WTC11 (cell line): ENCODE results near the gene WDR27.

Experiments used
- FOXK1 ChIP-seq: sonication (generic); formaldehyde crosslinking; IDR thresholded peaks from 2 replicates; pipeline ENCODE4 v1.8.0; 2022; ENCODE audit warnings: mild to moderate bottlenecking, moderate library complexity, missing genetic modification reagents
- NFYB ChIP-seq: sonication (generic); formaldehyde crosslinking; conservative IDR thresholded peaks from 2 replicates; pipeline ENCODE4 v1.8.0; 2022; ENCODE audit warnings: low read depth, missing genetic modification reagents
- SP1 ChIP-seq: sonication (generic); formaldehyde crosslinking; conservative IDR thresholded peaks from 2 replicates; pipeline ENCODE4 v1.8.1; 2022; ENCODE audit warnings: missing genetic modification reagents
- TF ChIP-seq, protein P1 (sequence below): sonication (generic); formaldehyde crosslinking; IDR thresholded peaks from 2 replicates; pipeline ENCODE4 v1.8.0; 2022; ENCODE audit warnings: mild to moderate bottlenecking, missing genetic modification reagents
- TF ChIP-seq, protein P2 (sequence below): fragments of 200-600 bp; IDR thresholded peaks from 2 replicates; pipeline ENCODE4 v1.8.0; 2022; ENCODE audit warnings: antibody characterized with exemption
- TF ChIP-seq, protein P3 (sequence below): sonication (generic); formaldehyde crosslinking; IDR thresholded peaks from 2 replicates; pipeline ENCODE4 v1.8.1; 2022; ENCODE audit warnings: mild to moderate bottlenecking, moderate library complexity, missing genetic modification reagents
- TF ChIP-seq, protein P4 (sequence below): sonication (generic); formaldehyde crosslinking; IDR thresholded peaks from 2 replicates; pipeline ENCODE4 v1.8.1; 2023; ENCODE audit warnings: mild to moderate bottlenecking, missing genetic modification reagents, borderline replicate concordance
- TF ChIP-seq, protein P5 (sequence below): sonication (generic); formaldehyde crosslinking; IDR thresholded peaks from 2 replicates; pipeline ENCODE4 v1.8.0; 2022; ENCODE audit warnings: missing genetic modification reagents
- TF ChIP-seq, protein P6 (sequence below): fragments of 250-450 bp; sonication (Bioruptor Pico); IDR thresholded peaks from 2 replicates; pipeline ENCODE4 v2.1.2; 2022; ENCODE audit warnings: mild to moderate bottlenecking, moderate library complexity
- TF ChIP-seq, protein P7 (sequence below): sonication (generic); formaldehyde crosslinking; IDR thresholded peaks from 2 replicates; pipeline ENCODE4 v1.8.1; 2023; ENCODE audit warnings: mild to moderate bottlenecking, missing genetic modification reagents, moderate library complexity

DNA sequence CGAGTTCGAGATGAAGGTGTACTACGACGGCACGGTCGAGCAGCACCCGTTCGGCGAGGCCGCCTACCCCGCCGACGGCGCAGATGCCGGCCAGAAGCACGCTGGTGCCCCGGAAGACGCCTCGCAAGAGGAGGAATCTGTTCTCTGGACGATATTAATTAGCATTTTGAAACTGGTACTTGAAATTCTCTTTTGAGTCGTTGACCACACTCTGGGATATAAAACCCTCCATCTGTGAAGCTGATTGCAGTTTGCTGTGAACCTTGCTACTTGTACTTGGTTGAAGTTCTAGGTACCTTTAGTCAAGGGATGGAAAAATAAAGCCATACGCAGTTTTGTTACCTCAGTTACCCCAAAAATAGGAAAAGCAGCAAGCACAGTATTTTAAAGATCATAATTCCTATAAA, 1.0 kb upstream of the WDR27 start:
- TF ChIP-seq, protein P1, sequence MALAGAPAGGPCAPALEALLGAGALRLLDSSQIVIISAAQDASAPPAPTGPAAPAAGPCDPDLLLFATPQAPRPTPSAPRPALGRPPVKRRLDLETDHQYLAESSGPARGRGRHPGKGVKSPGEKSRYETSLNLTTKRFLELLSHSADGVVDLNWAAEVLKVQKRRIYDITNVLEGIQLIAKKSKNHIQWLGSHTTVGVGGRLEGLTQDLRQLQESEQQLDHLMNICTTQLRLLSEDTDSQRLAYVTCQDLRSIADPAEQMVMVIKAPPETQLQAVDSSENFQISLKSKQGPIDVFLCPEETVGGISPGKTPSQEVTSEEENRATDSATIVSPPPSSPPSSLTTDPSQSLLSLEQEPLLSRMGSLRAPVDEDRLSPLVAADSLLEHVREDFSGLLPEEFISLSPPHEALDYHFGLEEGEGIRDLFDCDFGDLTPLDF (CRISPR knock-in tag): no peak
- TF ChIP-seq, protein P2, sequence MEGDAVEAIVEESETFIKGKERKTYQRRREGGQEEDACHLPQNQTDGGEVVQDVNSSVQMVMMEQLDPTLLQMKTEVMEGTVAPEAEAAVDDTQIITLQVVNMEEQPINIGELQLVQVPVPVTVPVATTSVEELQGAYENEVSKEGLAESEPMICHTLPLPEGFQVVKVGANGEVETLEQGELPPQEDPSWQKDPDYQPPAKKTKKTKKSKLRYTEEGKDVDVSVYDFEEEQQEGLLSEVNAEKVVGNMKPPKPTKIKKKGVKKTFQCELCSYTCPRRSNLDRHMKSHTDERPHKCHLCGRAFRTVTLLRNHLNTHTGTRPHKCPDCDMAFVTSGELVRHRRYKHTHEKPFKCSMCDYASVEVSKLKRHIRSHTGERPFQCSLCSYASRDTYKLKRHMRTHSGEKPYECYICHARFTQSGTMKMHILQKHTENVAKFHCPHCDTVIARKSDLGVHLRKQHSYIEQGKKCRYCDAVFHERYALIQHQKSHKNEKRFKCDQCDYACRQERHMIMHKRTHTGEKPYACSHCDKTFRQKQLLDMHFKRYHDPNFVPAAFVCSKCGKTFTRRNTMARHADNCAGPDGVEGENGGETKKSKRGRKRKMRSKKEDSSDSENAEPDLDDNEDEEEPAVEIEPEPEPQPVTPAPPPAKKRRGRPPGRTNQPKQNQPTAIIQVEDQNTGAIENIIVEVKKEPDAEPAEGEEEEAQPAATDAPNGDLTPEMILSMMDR: no peak
- TF ChIP-seq, protein P3, sequence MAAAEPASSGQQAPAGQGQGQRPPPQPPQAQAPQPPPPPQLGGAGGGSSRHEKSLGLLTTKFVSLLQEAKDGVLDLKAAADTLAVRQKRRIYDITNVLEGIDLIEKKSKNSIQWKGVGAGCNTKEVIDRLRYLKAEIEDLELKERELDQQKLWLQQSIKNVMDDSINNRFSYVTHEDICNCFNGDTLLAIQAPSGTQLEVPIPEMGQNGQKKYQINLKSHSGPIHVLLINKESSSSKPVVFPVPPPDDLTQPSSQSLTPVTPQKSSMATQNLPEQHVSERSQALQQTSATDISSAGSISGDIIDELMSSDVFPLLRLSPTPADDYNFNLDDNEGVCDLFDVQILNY: no peak
- TF ChIP-seq, protein P4, sequence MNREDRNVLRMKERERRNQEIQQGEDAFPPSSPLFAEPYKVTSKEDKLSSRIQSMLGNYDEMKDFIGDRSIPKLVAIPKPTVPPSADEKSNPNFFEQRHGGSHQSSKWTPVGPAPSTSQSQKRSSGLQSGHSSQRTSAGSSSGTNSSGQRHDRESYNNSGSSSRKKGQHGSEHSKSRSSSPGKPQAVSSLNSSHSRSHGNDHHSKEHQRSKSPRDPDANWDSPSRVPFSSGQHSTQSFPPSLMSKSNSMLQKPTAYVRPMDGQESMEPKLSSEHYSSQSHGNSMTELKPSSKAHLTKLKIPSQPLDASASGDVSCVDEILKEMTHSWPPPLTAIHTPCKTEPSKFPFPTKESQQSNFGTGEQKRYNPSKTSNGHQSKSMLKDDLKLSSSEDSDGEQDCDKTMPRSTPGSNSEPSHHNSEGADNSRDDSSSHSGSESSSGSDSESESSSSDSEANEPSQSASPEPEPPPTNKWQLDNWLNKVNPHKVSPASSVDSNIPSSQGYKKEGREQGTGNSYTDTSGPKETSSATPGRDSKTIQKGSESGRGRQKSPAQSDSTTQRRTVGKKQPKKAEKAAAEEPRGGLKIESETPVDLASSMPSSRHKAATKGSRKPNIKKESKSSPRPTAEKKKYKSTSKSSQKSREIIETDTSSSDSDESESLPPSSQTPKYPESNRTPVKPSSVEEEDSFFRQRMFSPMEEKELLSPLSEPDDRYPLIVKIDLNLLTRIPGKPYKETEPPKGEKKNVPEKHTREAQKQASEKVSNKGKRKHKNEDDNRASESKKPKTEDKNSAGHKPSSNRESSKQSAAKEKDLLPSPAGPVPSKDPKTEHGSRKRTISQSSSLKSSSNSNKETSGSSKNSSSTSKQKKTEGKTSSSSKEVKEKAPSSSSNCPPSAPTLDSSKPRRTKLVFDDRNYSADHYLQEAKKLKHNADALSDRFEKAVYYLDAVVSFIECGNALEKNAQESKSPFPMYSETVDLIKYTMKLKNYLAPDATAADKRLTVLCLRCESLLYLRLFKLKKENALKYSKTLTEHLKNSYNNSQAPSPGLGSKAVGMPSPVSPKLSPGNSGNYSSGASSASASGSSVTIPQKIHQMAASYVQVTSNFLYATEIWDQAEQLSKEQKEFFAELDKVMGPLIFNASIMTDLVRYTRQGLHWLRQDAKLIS: no peak
- TF ChIP-seq NFYB (CRISPR knock-in tag) (no peak), FOXK1 (CRISPR knock-in tag) (no peak), SP1 (no peak)
- TF ChIP-seq, protein P5, sequence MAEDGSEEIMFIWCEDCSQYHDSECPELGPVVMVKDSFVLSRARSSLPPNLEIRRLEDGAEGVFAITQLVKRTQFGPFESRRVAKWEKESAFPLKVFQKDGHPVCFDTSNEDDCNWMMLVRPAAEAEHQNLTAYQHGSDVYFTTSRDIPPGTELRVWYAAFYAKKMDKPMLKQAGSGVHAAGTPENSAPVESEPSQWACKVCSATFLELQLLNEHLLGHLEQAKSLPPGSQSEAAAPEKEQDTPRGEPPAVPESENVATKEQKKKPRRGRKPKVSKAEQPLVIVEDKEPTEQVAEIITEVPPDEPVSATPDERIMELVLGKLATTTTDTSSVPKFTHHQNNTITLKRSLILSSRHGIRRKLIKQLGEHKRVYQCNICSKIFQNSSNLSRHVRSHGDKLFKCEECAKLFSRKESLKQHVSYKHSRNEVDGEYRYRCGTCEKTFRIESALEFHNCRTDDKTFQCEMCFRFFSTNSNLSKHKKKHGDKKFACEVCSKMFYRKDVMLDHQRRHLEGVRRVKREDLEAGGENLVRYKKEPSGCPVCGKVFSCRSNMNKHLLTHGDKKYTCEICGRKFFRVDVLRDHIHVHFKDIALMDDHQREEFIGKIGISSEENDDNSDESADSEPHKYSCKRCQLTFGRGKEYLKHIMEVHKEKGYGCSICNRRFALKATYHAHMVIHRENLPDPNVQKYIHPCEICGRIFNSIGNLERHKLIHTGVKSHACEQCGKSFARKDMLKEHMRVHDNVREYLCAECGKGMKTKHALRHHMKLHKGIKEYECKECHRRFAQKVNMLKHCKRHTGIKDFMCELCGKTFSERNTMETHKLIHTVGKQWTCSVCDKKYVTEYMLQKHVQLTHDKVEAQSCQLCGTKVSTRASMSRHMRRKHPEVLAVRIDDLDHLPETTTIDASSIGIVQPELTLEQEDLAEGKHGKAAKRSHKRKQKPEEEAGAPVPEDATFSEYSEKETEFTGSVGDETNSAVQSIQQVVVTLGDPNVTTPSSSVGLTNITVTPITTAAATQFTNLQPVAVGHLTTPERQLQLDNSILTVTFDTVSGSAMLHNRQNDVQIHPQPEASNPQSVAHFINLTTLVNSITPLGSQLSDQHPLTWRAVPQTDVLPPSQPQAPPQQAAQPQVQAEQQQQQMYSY (CRISPR knock-in tag): no peak
- TF ChIP-seq, protein P6, sequence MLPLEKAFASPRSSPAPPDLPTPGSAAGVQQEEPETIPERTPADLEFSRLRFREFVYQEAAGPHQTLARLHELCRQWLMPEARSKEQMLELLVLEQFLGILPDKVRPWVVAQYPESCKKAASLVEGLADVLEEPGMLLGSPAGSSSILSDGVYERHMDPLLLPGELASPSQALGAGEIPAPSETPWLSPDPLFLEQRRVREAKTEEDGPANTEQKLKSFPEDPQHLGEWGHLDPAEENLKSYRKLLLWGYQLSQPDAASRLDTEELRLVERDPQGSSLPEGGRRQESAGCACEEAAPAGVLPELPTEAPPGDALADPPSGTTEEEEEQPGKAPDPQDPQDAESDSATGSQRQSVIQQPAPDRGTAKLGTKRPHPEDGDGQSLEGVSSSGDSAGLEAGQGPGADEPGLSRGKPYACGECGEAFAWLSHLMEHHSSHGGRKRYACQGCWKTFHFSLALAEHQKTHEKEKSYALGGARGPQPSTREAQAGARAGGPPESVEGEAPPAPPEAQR (CRISPR knock-in tag): no peak
- TF ChIP-seq, protein P7, sequence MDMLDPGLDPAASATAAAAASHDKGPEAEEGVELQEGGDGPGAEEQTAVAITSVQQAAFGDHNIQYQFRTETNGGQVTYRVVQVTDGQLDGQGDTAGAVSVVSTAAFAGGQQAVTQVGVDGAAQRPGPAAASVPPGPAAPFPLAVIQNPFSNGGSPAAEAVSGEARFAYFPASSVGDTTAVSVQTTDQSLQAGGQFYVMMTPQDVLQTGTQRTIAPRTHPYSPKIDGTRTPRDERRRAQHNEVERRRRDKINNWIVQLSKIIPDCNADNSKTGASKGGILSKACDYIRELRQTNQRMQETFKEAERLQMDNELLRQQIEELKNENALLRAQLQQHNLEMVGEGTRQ (CRISPR knock-in tag): no peak
